Measurements from ENCODE around the gene PRSS21. TPM values are rescaled to one million over a fixed set of nuclear protein-coding genes. Genes with fewer than 3 reads are reported as not detected.

The PRSS21 gene
- total and polyA plus RNA-seq, 2 donors from 2014 or later: 0.54 TPM; not detected in 1

- H3K27ac ChIP-seq (ENCODE audit: low read depth in 2 of 2, low read length in 2 of 2): no peak overlapping the region
- no peaks in the 10 kb centered on the region for H3K36me3 ChIP-seq (ENCODE audit: control insufficient read depth in 2 of 3, insufficient read depth in 3 of 3, low read length in 3 of 3)
- intact Hi-C loops (cut with DNase I): no loop called here
- H3K4me1 ChIP-seq (ENCODE audit: control insufficient read depth in 2 of 3, insufficient read depth in 2 of 3, low read depth in 1 of 3, low read length in 3 of 3): no peaks in the 10 kb centered on the region
- TF ChIP-seq, protein P1, sequence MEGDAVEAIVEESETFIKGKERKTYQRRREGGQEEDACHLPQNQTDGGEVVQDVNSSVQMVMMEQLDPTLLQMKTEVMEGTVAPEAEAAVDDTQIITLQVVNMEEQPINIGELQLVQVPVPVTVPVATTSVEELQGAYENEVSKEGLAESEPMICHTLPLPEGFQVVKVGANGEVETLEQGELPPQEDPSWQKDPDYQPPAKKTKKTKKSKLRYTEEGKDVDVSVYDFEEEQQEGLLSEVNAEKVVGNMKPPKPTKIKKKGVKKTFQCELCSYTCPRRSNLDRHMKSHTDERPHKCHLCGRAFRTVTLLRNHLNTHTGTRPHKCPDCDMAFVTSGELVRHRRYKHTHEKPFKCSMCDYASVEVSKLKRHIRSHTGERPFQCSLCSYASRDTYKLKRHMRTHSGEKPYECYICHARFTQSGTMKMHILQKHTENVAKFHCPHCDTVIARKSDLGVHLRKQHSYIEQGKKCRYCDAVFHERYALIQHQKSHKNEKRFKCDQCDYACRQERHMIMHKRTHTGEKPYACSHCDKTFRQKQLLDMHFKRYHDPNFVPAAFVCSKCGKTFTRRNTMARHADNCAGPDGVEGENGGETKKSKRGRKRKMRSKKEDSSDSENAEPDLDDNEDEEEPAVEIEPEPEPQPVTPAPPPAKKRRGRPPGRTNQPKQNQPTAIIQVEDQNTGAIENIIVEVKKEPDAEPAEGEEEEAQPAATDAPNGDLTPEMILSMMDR (IDR thresholded peaks at IDR 0.05; ENCODE audit: borderline replicate concordance, extremely low read depth, insufficient read depth): no peak
- no peak overlapping the region for H3K4me3 ChIP-seq (ENCODE audit: low read length in 3 of 3)
- no peak overlapping the region for H3K9ac ChIP-seq (ENCODE audit: low read length in 3 of 3)
- DNase-seq (no peak), FAIRE-seq (no peak)
- peaks cover 0 to 6% (median 2%) of the 10 kb centered on the region in 3 donors for H3K9me3 ChIP-seq (ENCODE audit: control insufficient read depth in 2 of 3, insufficient read depth in 1 of 3, low read length in 3 of 3)
- H3K27me3 ChIP-seq (ENCODE audit: control insufficient read depth, insufficient read depth, low read length): no peaks in the 10 kb centered on the region
These were observed 38.5 kb downstream of the PRSS21 start for GRCh38 chr16:2855536-2855935.

GRCh38 chr16:2856061-2856670 lies 39.1 kb downstream of the PRSS21 start:
- DNase-seq: no peak
- Histone ChIP-seq H3K4me3 (ENCODE audit: low read length in 3 of 3) (no peak overlapping the region), H3K9me3 (ENCODE audit: control insufficient read depth in 2 of 3, insufficient read depth in 1 of 3, low read length in 3 of 3) (peaks cover 0 to 11% (median 2%) of the 10 kb centered on the region in 3 donors), H3K4me1 (ENCODE audit: control insufficient read depth in 2 of 3, insufficient read depth in 2 of 3, low read depth in 1 of 3, low read length in 3 of 3) (no peaks in the 10 kb centered on the region), H3K36me3 (ENCODE audit: control insufficient read depth in 2 of 3, insufficient read depth in 3 of 3, low read length in 3 of 3) (no peaks in the 10 kb centered on the region), H3K9ac (ENCODE audit: low read length in 3 of 3) (no peak overlapping the region), H3K27me3 (ENCODE audit: control insufficient read depth, insufficient read depth, low read length) (no peaks in the 10 kb centered on the region), H3K27ac (ENCODE audit: low read depth in 2 of 2, low read length in 2 of 2) (no peak overlapping the region)
- intact Hi-C loops (cut with DNase I): no loop called here
- FAIRE-seq: no peak
- TF ChIP-seq, protein P1 (IDR thresholded peaks at IDR 0.05; ENCODE audit: borderline replicate concordance, extremely low read depth, insufficient read depth): no peak

GRCh38 chr16:2856686-2857450 lies 39.8 kb downstream of the PRSS21 start:
- no peak overlapping the region for H3K4me3 ChIP-seq (ENCODE audit: low read length in 3 of 3)
- intact Hi-C loops (cut with DNase I): no loop called here
- no peak overlapping the region for H3K27ac ChIP-seq (ENCODE audit: low read depth in 2 of 2, low read length in 2 of 2)
- H3K4me1 ChIP-seq (ENCODE audit: control insufficient read depth in 2 of 3, insufficient read depth in 2 of 3, low read depth in 1 of 3, low read length in 3 of 3): no peaks in the 10 kb centered on the region
- TF ChIP-seq, protein P1 (IDR thresholded peaks at IDR 0.05; ENCODE audit: borderline replicate concordance, extremely low read depth, insufficient read depth): no peak
- no peaks in the 10 kb centered on the region for H3K36me3 ChIP-seq (ENCODE audit: control insufficient read depth in 2 of 3, insufficient read depth in 3 of 3, low read length in 3 of 3)
- FAIRE-seq: no peak
- no peaks in the 10 kb centered on the region for H3K27me3 ChIP-seq (ENCODE audit: control insufficient read depth, insufficient read depth, low read length)
- H3K9me3 ChIP-seq (ENCODE audit: control insufficient read depth in 2 of 3, insufficient read depth in 1 of 3, low read length in 3 of 3): peaks cover 0 to 12% (median 2%) of the 10 kb centered on the region in 3 donors
- no peak for DNase-seq
- H3K9ac ChIP-seq (ENCODE audit: low read length in 3 of 3): no peak overlapping the region

Data from kidney (tissue), 14 donors.